Osteoblast (primary cell): ENCODE results near the gene DTNBP1. TPM values are rescaled to one million over a fixed set of nuclear protein-coding genes. Genes with fewer than 3 reads are reported as not detected.

Source experiments
- DNase-seq: peaks from one replicate; pipeline ENCODE4 v3.0.0; 2011; ENCODE audit warnings: low spot score, mixed read lengths; ENCODE audit not compliant: insufficient read length; ENCODE audit errors: missing footprints
- H2AFZ ChIP-seq: 2 replicates; pipeline ENCODE4 v1.6.0; 2011; ENCODE audit warnings: mild to moderate bottlenecking, low read length
- H3K27ac ChIP-seq: 2 replicates; pipeline ENCODE4 v1.5.1; 2011; ENCODE audit warnings: mild to moderate bottlenecking, low read depth, low read length, moderate library complexity
- H3K27me3 ChIP-seq: 2 replicates; pipeline ENCODE4 v1.6.0; 2012; ENCODE audit warnings: mild to moderate bottlenecking, control low read depth, inconsistent platforms, low read length, moderate library complexity; ENCODE audit not compliant: insufficient read depth
- H3K36me3 ChIP-seq: 2 replicates; pipeline ENCODE4 v1.5.1; 2011; ENCODE audit warnings: mild to moderate bottlenecking, low read length, control low read depth, moderate library complexity; ENCODE audit not compliant: insufficient read depth
- H3K4me1 ChIP-seq: 2 replicates; pipeline ENCODE4 v1.5.1; 2011; ENCODE audit warnings: mild to moderate bottlenecking, low read length, control low read depth, moderate library complexity; ENCODE audit not compliant: insufficient read depth
- H3K4me2 ChIP-seq: 2 replicates; pipeline ENCODE4 v1.6.0; 2011; ENCODE audit warnings: mild to moderate bottlenecking, low read length; ENCODE audit not compliant: insufficient read depth
- H3K4me3 ChIP-seq: fragments of 200-600 bp; sonication (generic); 3 replicates; pipeline ENCODE4 v1.5.1; 2012; ENCODE audit warnings: mild to moderate bottlenecking, low read length, inconsistent platforms; ENCODE audit not compliant: insufficient read depth
- H3K79me2 ChIP-seq: 2 replicates; pipeline ENCODE4 v1.6.0; 2012; ENCODE audit warnings: mild to moderate bottlenecking, low read length, control low read depth, inconsistent platforms; ENCODE audit not compliant: insufficient read depth
- H3K9me3 ChIP-seq: 2 replicates; pipeline ENCODE4 v1.5.1; 2011; ENCODE audit warnings: low read depth, low read length, control low read depth
- H4K20me1 ChIP-seq: 2 replicates; pipeline ENCODE4 v1.6.0; 2012; ENCODE audit warnings: mild to moderate bottlenecking, low read length, control low read depth; ENCODE audit not compliant: insufficient read depth
- CTCF ChIP-seq: IDR thresholded peaks from 2 replicates; pipeline ENCODE4 v1.5.1; 2011; ENCODE audit warnings: mild to moderate bottlenecking, low read depth, low read length, moderate library complexity; ENCODE audit errors: extremely low read depth
- total RNA-seq: library from RNA; depleted of rRNA; stranded (reverse); fragments of >200 nt; gene quantifications from 2 replicates; pipeline ENCODE4 v1.2.3, GENCODE V29; 2012

The DTNBP1 gene
- total RNA-seq, 1 donor = 5.8 TPM

GRCh38 chr6:15502446-15503345 is 160.1 kb downstream of the DTNBP1 start:
- peak; percentile 62 for DNase-seq
- Histone ChIP-seq H3K27ac (no peak overlapping the region), H3K4me2 (no peak overlapping the region), H3K4me1 (peaks cover 20% of the 10 kb centered on the region), H3K27me3 (no peaks in the 10 kb centered on the region), H4K20me1 (peaks cover 46% of the 10 kb centered on the region), H2AFZ (no peak overlapping the region), H3K36me3 (peaks cover 15% of the 10 kb centered on the region), H3K4me3 (no peak overlapping the region), H3K9me3 (no peaks in the 10 kb centered on the region), H3K79me2 (peaks cover 18% of the 10 kb centered on the region)
- TF ChIP-seq CTCF = no peak

GRCh38 chr6:15501826-15502445 is 160.9 kb downstream of the DTNBP1 start:
- H3K79me2 ChIP-seq = peaks cover 14% of the 10 kb centered on the region
- H3K4me3 ChIP-seq = no peak overlapping the region
- H3K4me2 ChIP-seq = peak overlapping the region; percentile 41
- no peak for TF ChIP-seq CTCF
- peaks cover 45% of the 10 kb centered on the region for H4K20me1 ChIP-seq
- peaks cover 20% of the 10 kb centered on the region for H3K4me1 ChIP-seq
- no peak overlapping the region for H3K27ac ChIP-seq
- H3K27me3 ChIP-seq = no peaks in the 10 kb centered on the region
- H2AFZ ChIP-seq = no peak overlapping the region
- H3K9me3 ChIP-seq = no peaks in the 10 kb centered on the region
- DNase-seq = peak; percentile 90
- H3K36me3 ChIP-seq = peaks cover 10% of the 10 kb centered on the region

GRCh38 chr6:15500901-15501825 is 161.7 kb downstream of the DTNBP1 start:
- no peak for TF ChIP-seq CTCF
- Histone ChIP-seq H3K9me3 (no peaks in the 10 kb centered on the region), H3K79me2 (peaks cover 7% of the 10 kb centered on the region), H2AFZ (no peak overlapping the region), H3K36me3 (peaks cover 7% of the 10 kb centered on the region), H3K4me2 (no peak overlapping the region), H4K20me1 (peaks cover 37% of the 10 kb centered on the region), H3K27ac (no peak overlapping the region), H3K4me1 (peaks cover 20% of the 10 kb centered on the region), H3K27me3 (no peaks in the 10 kb centered on the region), H3K4me3 (no peak overlapping the region)
- DNase-seq = peak; percentile 32
